ENCODE data around the gene MTIF2.

The MTIF2 gene

GRCh38 chr2:55268907-55269644 lies at the start of gene MTIF2:
Gene MTIF2, minus strand, starts transcription at chr2:55269231. Its CDS starts 5,373 bp downstream, at chr2:55263858.
- Histone ChIP-seq H3K4me3 (ENCODE audit: low read length) (peak within 1 kb of the TSS; percentile 81), H3K27ac (ENCODE audit: low read length) (peak within 1 kb of the TSS; percentile 53; the same call in 1 of the 2 replicates), H4K20me1 (ENCODE audit: insufficient read depth, low read length) (no peaks in the 10 kb centered on the region), H3K4me1 (ENCODE audit: low read length) (no peaks in the 10 kb centered on the region), H3F3A (ENCODE audit: insufficient read depth, low read length) (peaks cover 6% of the 10 kb centered on the region; the same call in 1 of the 2 replicates), H3K9ac (ENCODE audit: low read length) (peak within 1 kb of the TSS; percentile 77), H2AFZ (ENCODE audit: low read length) (peak within 1 kb of the TSS; percentile 91), H3K4me2 (ENCODE audit: low read depth, low read length) (peak within 1 kb of the TSS; percentile 92), H3K79me2 (ENCODE audit: low read length) (peaks cover 17% of the 10 kb centered on the region), H3K9me2 (replicated peaks; ENCODE audit: insufficient read depth, low read length) (no peaks in the 10 kb centered on the region), H3K36me3 (replicated peaks; ENCODE audit: insufficient read depth, low read length) (no peaks in the 10 kb centered on the region), H3K27me3 (replicated peaks; ENCODE audit: insufficient read depth, low read length) (no peaks in the 10 kb centered on the region), H3K9me3 (replicated peaks; ENCODE audit: insufficient read depth, low read length) (no peaks in the 10 kb centered on the region)
- DNase-seq, result peak; percentile 96
- TF ChIP-seq EZH2phosphoT487 (IDR thresholded peaks at IDR 0.05; ENCODE audit: low read length), result no peak
- no peak for TF ChIP-seq CTCF (IDR thresholded peaks at IDR 0.05; ENCODE audit: low read length)
- TF ChIP-seq EZH2 (optimal IDR thresholded peaks at IDR 0.05; ENCODE audit: low read depth, low read length), result no peak

GRCh38 chr2:55314985-55315384 lies 46.0 kb upstream of the MTIF2 start:
- Histone ChIP-seq H3F3A (ENCODE audit: insufficient read depth, low read length) (no peaks in the 10 kb centered on the region), H3K4me1 (ENCODE audit: low read length) (0 out of 2 replicates have a peak, but pooled peaks cover 3% of the 10 kb centered on the region), H4K20me1 (ENCODE audit: insufficient read depth, low read length) (no peaks in the 10 kb centered on the region), H3K9me3 (replicated peaks; ENCODE audit: insufficient read depth, low read length) (no peaks in the 10 kb centered on the region), H3K4me2 (ENCODE audit: low read depth, low read length) (no peak overlapping the region), H3K9me2 (replicated peaks; ENCODE audit: insufficient read depth, low read length) (no peaks in the 10 kb centered on the region), H3K36me3 (replicated peaks; ENCODE audit: insufficient read depth, low read length) (no peaks in the 10 kb centered on the region), H3K9ac (ENCODE audit: low read length) (no peak overlapping the region), H3K4me3 (ENCODE audit: low read length) (no peak overlapping the region), H2AFZ (ENCODE audit: low read length) (no peak overlapping the region), H3K27ac (ENCODE audit: low read length) (no peak overlapping the region), H3K79me2 (ENCODE audit: low read length) (no peaks in the 10 kb centered on the region), H3K27me3 (replicated peaks; ENCODE audit: insufficient read depth, low read length) (no peaks in the 10 kb centered on the region)
- DNase-seq, result no peak
- no peak for TF ChIP-seq EZH2phosphoT487 (IDR thresholded peaks at IDR 0.05; ENCODE audit: low read length)
- no peak for TF ChIP-seq CTCF (IDR thresholded peaks at IDR 0.05; ENCODE audit: low read length)
- no peak for TF ChIP-seq EZH2 (optimal IDR thresholded peaks at IDR 0.05; ENCODE audit: low read depth, low read length)

- Histone ChIP-seq H3K27ac (ENCODE audit: low read length) (no peak overlapping the region), H3K36me3 (replicated peaks; ENCODE audit: insufficient read depth, low read length) (no peaks in the 10 kb centered on the region), H3K9me3 (replicated peaks; ENCODE audit: insufficient read depth, low read length) (no peaks in the 10 kb centered on the region), H3K9me2 (replicated peaks; ENCODE audit: insufficient read depth, low read length) (no peaks in the 10 kb centered on the region), H2AFZ (ENCODE audit: low read length) (no peak overlapping the region), H3K9ac (ENCODE audit: low read length) (no peak overlapping the region), H3K27me3 (replicated peaks; ENCODE audit: insufficient read depth, low read length) (no peaks in the 10 kb centered on the region), H3K4me3 (ENCODE audit: low read length) (no peak overlapping the region), H3F3A (ENCODE audit: insufficient read depth, low read length) (no peaks in the 10 kb centered on the region), H3K4me1 (ENCODE audit: low read length) (0 out of 2 replicates have a peak, but pooled peaks cover 3% of the 10 kb centered on the region), H4K20me1 (ENCODE audit: insufficient read depth, low read length) (no peaks in the 10 kb centered on the region), H3K4me2 (ENCODE audit: low read depth, low read length) (no peak overlapping the region), H3K79me2 (ENCODE audit: low read length) (no peaks in the 10 kb centered on the region)
- TF ChIP-seq CTCF (IDR thresholded peaks at IDR 0.05; ENCODE audit: low read length) (peak; percentile 16), EZH2phosphoT487 (IDR thresholded peaks at IDR 0.05; ENCODE audit: low read length) (no peak), EZH2 (optimal IDR thresholded peaks at IDR 0.05; ENCODE audit: low read depth, low read length) (no peak)
- DNase-seq, result no peak
These were observed 42.4 kb upstream of the MTIF2 start for GRCh38 chr2:55311444-55311870.
